CD14-positive monocyte (primary cell): Measurements from ENCODE around the gene IL3. TPM values are rescaled to one million over a fixed set of nuclear protein-coding genes. Genes with fewer than 3 reads are reported as not detected.
A peak's percentile ranks its signal among the peaks of the same experiment; 100 is the strongest.

Source experiments
- DNase-seq, 3 donors: peaks; one replicate each; pipeline ENCODE4 v3.0.0-alpha.2; 2011 to 2022
- H2AFZ ChIP-seq: 2 replicates; pipeline ENCODE4 v1.6.0; 2012; ENCODE audit warnings: mild to moderate bottlenecking, low read depth, low read length, inconsistent platforms; ENCODE audit not compliant: insufficient read depth, poor library complexity, severe bottlenecking
- H3K27ac ChIP-seq, 2 donors: 1 replicate in 1 of 2; 2 replicates in 1 of 2; pipeline ENCODE4 v1.5.1; 2012 to 2013; ENCODE audit warnings: low read length in 2 of 2, control low read depth in 1 of 2, inconsistent platforms in 1 of 2, low read depth in 1 of 2, mild to moderate bottlenecking in 1 of 2
- H3K27me3 ChIP-seq, 2 donors: one replicate each; pipeline versions ENCODE4 v1.6.0 to v1.6.1; 2011 to 2013; ENCODE audit warnings: low read length in 2 of 2; ENCODE audit not compliant: control insufficient read depth in 2 of 2, insufficient read depth in 2 of 2
- H3K36me3 ChIP-seq, 2 donors: replicated peaks in 1 of 2; 1 replicate in 1 of 2; 2 replicates in 1 of 2; pipeline versions ENCODE4 v1.5.1 to v1.6.1; 2012 to 2013; ENCODE audit warnings: low read length in 2 of 2, control low read depth in 1 of 2, inconsistent platforms in 1 of 2, mild to moderate bottlenecking in 1 of 2; ENCODE audit not compliant: insufficient read depth in 2 of 2, control insufficient read depth in 1 of 2
- H3K4me1 ChIP-seq, 2 donors: 1 replicate in 1 of 2; 2 replicates in 1 of 2; pipeline versions ENCODE4 v1.5.1 to v1.6.1; 2012 to 2013; ENCODE audit warnings: low read length in 2 of 2, control low read depth in 1 of 2, inconsistent platforms in 1 of 2, mild to moderate bottlenecking in 1 of 2, moderate library complexity in 1 of 2; ENCODE audit not compliant: insufficient read depth in 2 of 2, control insufficient read depth in 1 of 2
- H3K4me2 ChIP-seq: replicated peaks from 2 replicates; pipeline ENCODE3; 2012; ENCODE audit warnings: low read length, moderate library complexity, mild to moderate bottlenecking; ENCODE audit not compliant: poor library complexity, severe bottlenecking; ENCODE audit errors: extremely low read depth
- H3K4me3 ChIP-seq, 3 experiments: fragments of 200-600 bp in 1 of 3; sonication (generic) in 1 of 3; replicated peaks in 1 of 3; 1 replicate in 2 of 3; 2 replicates in 1 of 3; pipeline ENCODE4 v1.5.1; 2011 to 2013; ENCODE audit warnings: low read length in 3 of 3, mild to moderate bottlenecking in 3 of 3, control low read depth in 2 of 3, low read depth in 2 of 3, inconsistent platforms in 1 of 3, moderate library complexity in 1 of 3
- H3K79me2 ChIP-seq: 2 replicates; pipeline ENCODE4 v1.6.0; 2012; ENCODE audit warnings: mild to moderate bottlenecking, control low read depth, inconsistent platforms, low read length, moderate library complexity; ENCODE audit not compliant: insufficient read depth
- H3K9ac ChIP-seq: 2 replicates; pipeline ENCODE4 v1.6.0; 2017; ENCODE audit warnings: low read length, mild to moderate bottlenecking; ENCODE audit not compliant: insufficient read depth, poor library complexity, severe bottlenecking
- H3K9me3 ChIP-seq, 2 donors: replicated peaks in 1 of 2; 1 replicate in 1 of 2; 2 replicates in 1 of 2; pipeline versions ENCODE4 v1.5.1 to v1.6.1; 2012 to 2013; ENCODE audit warnings: low read length in 2 of 2, control low read depth in 1 of 2; ENCODE audit not compliant: control insufficient read depth in 1 of 2, insufficient read depth in 1 of 2
- H4K20me1 ChIP-seq: 2 replicates; pipeline ENCODE4 v1.6.0; 2012; ENCODE audit warnings: mild to moderate bottlenecking, low read length, control low read depth, moderate library complexity; ENCODE audit not compliant: insufficient read depth
- H3K27ac Mint-ChIP-seq, 7 donors: one replicate each; pipeline ENCODE4 v1.8.0; 2020; ENCODE audit warnings: mild to moderate bottlenecking in 7 of 7, mixed read lengths in 7 of 7, moderate library complexity in 6 of 7, inconsistent platforms in 2 of 7
- H3K27me3 Mint-ChIP-seq, 3 donors: one replicate each; pipeline ENCODE4 v1.8.0; 2021 to 2022; ENCODE audit warnings: low read depth in 3 of 3, mild to moderate bottlenecking in 3 of 3, mixed read lengths in 3 of 3, moderate library complexity in 3 of 3, inconsistent platforms in 1 of 3
- H3K36me3 Mint-ChIP-seq, 2 donors: one replicate each; pipeline ENCODE4 v1.8.0; 2020; ENCODE audit warnings: mixed read lengths in 2 of 2, inconsistent platforms in 1 of 2, mild to moderate bottlenecking in 1 of 2
- H3K4me1 Mint-ChIP-seq: one replicate; pipeline ENCODE4 v1.8.0; 2020; ENCODE audit warnings: mild to moderate bottlenecking, mixed read lengths
- H3K4me3 Mint-ChIP-seq, 2 donors: one replicate each; pipeline ENCODE4 v1.8.0; 2020; ENCODE audit warnings: mild to moderate bottlenecking in 2 of 2, mixed read lengths in 2 of 2, moderate library complexity in 1 of 2
- H3K9me3 Mint-ChIP-seq, 7 donors: one replicate each; pipeline ENCODE4 v1.8.0; 2020 to 2022; ENCODE audit warnings: mixed read lengths in 7 of 7, mild to moderate bottlenecking in 6 of 7, moderate library complexity in 6 of 7, inconsistent platforms in 2 of 7
- CTCF ChIP-seq: fragments of 200-600 bp; IDR thresholded peaks from one replicate; pipeline ENCODE4 v1.8.0; 2022; ENCODE audit warnings: antibody characterized with exemption, mild to moderate bottlenecking
- WGBS: methylation state at CpG from one replicate; pipeline ENCODE4 v1.1.5; 2013; ENCODE audit warnings: missing lambda C conversion rate; ENCODE audit not compliant: insufficient coverage; 5-methylcytosine and 5-hydroxymethylcytosine counted together
- intact Hi-C, 2 donors: fragments of 100-400 bp; cut with micrococcal nuclease; formaldehyde crosslinking; loops; one replicate each; pipeline versions ENCODE4 v1.15.0 to v1.15.1; 2023
- polyA plus RNA-seq, 3 donors: library from polyadenylated mRNA; depleted of rRNA in 1 of 3; unstranded in 2 of 3; stranded (reverse) in 1 of 3; fragments of 300-500 nt in 2 of 3; fragments of >200 nt in 1 of 3; fragmentation: Illumina TruSeq in 2 of 3; gene quantifications; 1 replicate in 2 of 3; 2 replicates in 1 of 3; pipeline ENCODE4 v1.2.3, GENCODE V29; 2012 to 2021

IL3 gene
- polyA plus RNA-seq, 3 donors = not detected

- intact Hi-C loops = no loop called here
- H3K4me2 ChIP-seq = no peak overlapping the region
- H4K20me1 ChIP-seq = no peaks in the 10 kb centered on the region
- Mint-ChIP-seq H3K4me1 (no peaks in the 10 kb centered on the region), H3K36me3 (no peaks in the 10 kb centered on the region), H3K9me3 (peaks cover 0 to 2% (median 0%) of the 10 kb centered on the region in 7 donors), H3K27me3 (peaks cover 6 to 23% (median 19%) of the 10 kb centered on the region in 3 donors), H3K4me3 (no peak overlapping the region), H3K27ac (no peak overlapping the region)
- no peak overlapping the region for H2AFZ ChIP-seq
- H3K9ac ChIP-seq = no peak overlapping the region
- no peak overlapping the region for H3K27ac ChIP-seq
- no peak for TF ChIP-seq CTCF
- no peaks in the 10 kb centered on the region for H3K27me3 ChIP-seq
- no peak overlapping the region for H3K4me3 ChIP-seq
- no peaks in the 10 kb centered on the region for H3K9me3 ChIP-seq
- no peaks in the 10 kb centered on the region for H3K4me1 ChIP-seq
- 100% methylated on average over 1 of the region's 4 CpGs for WGBS
- no peaks in the 10 kb centered on the region for H3K79me2 ChIP-seq
- no peak for DNase-seq
- H3K36me3 ChIP-seq = no peaks in the 10 kb centered on the region
Measured at GRCh38 chr5:132083071-132083678, 22.7 kb downstream of the IL3 start.

GRCh38 chr5:132085686-132086085, 25.2 kb downstream of the IL3 start:
- Mint-ChIP-seq H3K9me3 (peaks cover 0 to 2% (median 0%) of the 10 kb centered on the region in 7 donors), H3K27ac (peak overlapping the region in 1 of 7 donors; percentile 6), H3K36me3 (no peaks in the 10 kb centered on the region), H3K4me1 (no peaks in the 10 kb centered on the region), H3K4me3 (no peak overlapping the region), H3K27me3 (peaks cover 4 to 15% (median 14%) of the 10 kb centered on the region in 3 donors)
- no peak overlapping the region for H3K9ac ChIP-seq
- H3K27me3 ChIP-seq = no peaks in the 10 kb centered on the region
- intact Hi-C loops = no loop called here
- no peaks in the 10 kb centered on the region for H3K4me1 ChIP-seq
- H3K36me3 ChIP-seq = no peaks in the 10 kb centered on the region
- H2AFZ ChIP-seq = no peak overlapping the region
- no peaks in the 10 kb centered on the region for H4K20me1 ChIP-seq
- H3K27ac ChIP-seq = no peak overlapping the region
- H3K79me2 ChIP-seq = no peaks in the 10 kb centered on the region
- no peak overlapping the region for H3K4me3 ChIP-seq
- no peak for DNase-seq
- H3K9me3 ChIP-seq = no peaks in the 10 kb centered on the region
- H3K4me2 ChIP-seq = no peak overlapping the region
- no peak for TF ChIP-seq CTCF
- WGBS = 100% methylated on average over 3 of the region's 4 CpGs
